SH-SY5Y (cell line): Measurements from ENCODE around the gene SNAI1.

Source experiments
- GATA2 ChIP-seq: IDR thresholded peaks from 2 replicates; pipeline ENCODE4 v1.6.1; 2011; ENCODE audit warnings: mild to moderate bottlenecking, low read depth, low read length
- GATA3 ChIP-seq: IDR thresholded peaks from 2 replicates; pipeline ENCODE4 v1.6.1; 2011; ENCODE audit warnings: low read depth, mild to moderate bottlenecking, low read length, moderate library complexity

The SNAI1 gene

DNA sequence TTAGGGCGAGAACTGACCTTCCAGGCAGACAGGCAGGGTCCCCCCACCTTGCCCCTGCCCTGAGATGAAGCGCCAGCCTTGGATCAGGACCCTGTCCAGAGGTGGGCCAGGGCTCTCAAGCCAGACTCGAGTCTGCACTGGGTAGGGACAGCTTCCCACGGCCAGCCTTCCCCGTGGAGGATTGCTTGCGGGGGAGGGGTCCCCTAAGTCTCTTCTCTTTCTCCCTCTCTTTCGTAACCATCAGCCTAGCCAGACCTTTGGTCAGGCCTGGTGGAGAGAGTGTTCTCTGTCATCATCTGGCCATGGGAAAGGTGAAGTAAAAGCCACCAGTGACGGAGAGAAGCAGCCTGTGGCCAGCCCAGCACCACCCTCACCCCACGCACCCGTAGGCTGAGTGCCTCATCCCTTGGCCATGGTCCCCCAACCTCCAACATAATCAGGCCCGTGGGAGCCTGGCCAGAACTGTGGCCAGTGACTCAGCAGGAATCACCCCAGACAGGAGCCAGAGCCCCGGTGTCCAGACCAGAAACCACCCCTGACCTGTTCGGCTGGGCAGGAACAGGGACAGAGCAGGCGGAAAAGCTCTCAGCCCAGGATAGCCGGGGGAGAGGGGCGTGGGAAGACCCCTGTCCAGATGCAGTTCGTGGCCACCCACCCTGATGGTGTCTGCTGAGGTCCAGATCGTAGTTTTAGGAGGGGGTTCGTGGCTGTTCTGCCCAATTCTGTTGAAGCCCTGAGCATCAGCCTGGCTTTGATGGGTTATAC is 47.1 kb downstream of the SNAI1 start:
- TF ChIP-seq GATA2, result no peak
- no peak for TF ChIP-seq GATA3

- no peak for TF ChIP-seq GATA3
Observed at GRCh38 chr20:50032955-50033666, 50.3 kb downstream of the SNAI1 start.

DNA sequence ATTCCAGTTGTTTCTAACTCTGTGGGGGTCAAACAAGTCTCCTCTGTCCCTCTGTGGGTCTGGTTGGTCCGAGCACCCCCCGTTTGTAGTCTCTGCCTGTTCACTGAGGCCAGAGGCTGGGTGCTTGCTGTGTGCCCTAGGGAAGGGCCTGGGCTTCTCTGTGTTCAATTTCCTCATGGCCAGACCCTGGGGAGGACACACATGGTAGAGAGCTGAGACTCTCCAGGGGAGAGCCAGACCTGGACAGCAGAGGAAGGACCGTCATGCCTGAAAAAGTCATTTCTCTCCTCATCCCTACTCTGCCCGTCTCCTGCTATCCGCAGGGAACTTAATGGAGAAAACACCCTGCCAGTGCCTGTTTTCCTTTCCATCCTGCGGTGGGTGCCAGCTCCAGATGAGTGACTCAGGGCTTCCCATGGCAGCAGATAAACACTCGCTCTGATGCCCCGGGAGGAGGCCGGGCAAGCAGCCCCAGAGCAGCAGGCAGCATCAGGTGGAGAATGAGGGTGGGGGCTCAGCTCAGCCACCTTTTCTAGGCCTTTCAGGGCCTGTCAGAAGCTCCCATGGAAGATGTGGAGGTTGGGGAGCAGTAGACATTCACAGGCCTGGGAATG is 51.9 kb downstream of the SNAI1 start:
- TF ChIP-seq GATA2, result no peak
- TF ChIP-seq GATA3, result no peak

- TF ChIP-seq GATA3, result no peak
- no peak for TF ChIP-seq GATA2
Observed at GRCh38 chr20:50036703-50037102, 53.9 kb downstream of the SNAI1 start.

- TF ChIP-seq GATA2 (no peak), GATA3 (no peak)
Observed at GRCh38 chr20:50037123-50037522, 54.3 kb downstream of the SNAI1 start.

GRCh38 chr20:50037575-50037974 is 54.8 kb downstream of the SNAI1 start:
- TF ChIP-seq GATA3 (no peak), GATA2 (no peak)

DNA sequence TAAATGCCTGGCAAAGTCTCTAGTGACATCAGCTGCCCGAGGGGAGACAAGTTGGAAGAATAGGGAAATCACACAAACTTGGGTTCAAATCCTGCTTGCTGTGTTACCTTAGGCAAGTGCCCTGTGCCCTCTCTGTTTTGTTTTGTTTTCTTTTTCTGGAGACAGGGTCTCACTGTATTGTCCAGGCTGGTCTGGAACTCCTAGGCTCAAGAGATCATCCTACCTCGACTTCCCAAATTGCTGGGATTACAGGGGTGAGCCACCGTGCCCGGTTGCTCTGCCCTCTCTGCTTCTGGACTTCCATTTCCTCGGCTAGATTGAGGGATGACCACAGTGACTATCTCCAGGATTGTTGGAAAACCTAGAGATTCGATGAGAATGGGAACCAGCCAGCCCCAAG is 55.4 kb downstream of the SNAI1 start:
- no peak for TF ChIP-seq GATA3
- TF ChIP-seq GATA2, result no peak
